ENCODE measurements around the gene ARSD.
"Not testable (repeated sequence)": the region's sequence is repeated elsewhere in the genome, so short reads cannot be mapped to it uniquely, and the experiment has no call there.

Gene ARSD

DNA sequence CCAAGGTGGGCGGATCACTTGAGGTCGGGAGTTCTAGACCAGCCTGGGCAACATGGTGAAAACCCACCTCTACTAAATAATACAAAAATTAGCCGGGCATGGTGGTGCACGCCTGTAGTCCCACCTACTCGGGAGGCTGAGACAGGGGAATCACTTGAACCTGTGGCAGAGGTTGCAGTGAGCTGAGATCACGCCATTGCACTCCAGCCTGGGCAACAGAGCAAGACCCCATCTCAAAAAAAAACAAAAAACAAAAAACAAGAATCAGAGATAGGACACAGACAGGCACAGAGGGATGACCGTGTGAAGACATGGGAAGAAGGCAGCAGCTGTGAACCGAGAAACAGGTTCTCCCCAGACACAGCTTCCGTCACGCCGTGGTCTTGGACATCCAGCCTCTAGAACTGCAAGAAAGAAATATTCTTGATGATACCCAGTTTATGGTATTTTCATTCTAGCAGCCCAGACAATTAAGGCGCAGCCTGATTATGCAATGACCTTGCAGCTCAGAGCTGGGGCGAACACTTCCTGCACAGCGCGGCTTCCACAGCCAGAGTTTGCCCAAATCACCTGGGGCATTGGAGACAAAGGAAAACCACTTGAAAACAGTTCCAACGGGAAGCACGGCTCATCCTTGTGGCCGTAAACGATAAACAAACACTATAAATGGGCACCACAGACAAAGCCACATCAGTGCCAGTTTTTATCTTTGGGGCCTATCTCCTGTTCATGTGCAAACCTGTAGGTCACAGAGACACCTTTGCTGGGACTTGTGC is 4.2 kb upstream of the ARSD start:
- DNase-seq = no peak

- no peak for DNase-seq
Observed at GRCh38 chrX:2931612-2932011, 2.5 kb upstream of the ARSD start.

DNA sequence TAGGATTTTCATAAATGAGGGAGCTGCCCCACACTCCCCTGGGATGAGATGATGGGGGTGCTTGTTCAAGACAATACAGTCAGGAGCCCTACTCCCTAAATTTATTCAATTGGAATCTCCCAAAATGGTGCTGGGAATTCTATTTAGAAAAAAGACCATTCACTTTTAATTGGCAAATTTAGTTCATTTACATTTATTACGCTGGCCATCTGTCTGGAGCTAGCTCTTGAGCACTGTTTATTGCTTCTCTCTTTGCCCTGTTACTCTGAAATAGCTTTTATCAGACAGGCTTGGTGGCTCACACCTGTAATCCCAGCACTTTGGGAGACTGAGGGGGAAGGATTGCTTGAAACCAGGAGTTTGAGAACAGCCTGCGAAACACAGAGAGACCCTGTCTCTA is 2.0 kb upstream of the ARSD start:
- no peak for DNase-seq

DNA sequence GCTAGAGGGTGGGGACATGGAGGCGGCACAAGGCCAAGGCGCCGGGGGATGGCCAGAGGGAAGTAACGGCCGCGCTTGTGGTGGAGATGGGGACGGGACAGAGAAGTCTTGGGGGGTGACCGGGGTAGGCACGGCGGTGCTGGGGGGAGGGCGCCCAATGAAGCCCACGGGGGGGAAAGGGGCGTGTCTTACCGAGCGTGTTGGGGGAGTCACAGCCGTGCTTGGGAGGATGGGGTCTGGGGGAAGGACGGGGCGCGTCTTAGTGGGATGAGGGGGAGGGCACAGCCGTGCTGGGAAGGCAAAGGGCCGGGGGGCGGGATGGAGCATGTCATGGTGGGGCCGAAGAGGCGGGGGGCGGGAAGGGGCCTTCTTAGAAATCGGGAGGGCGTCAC is 952 bp downstream of the ARSD start:
- DNase-seq = no peak

GRCh38 chrX:2926664-2927275 is 2.4 kb downstream of the ARSD start:
- no peak for DNase-seq

- DNase-seq = not testable (repeated sequence)
Observed at GRCh38 chrX:2926255-2926654, 2.9 kb downstream of the ARSD start.

DNA sequence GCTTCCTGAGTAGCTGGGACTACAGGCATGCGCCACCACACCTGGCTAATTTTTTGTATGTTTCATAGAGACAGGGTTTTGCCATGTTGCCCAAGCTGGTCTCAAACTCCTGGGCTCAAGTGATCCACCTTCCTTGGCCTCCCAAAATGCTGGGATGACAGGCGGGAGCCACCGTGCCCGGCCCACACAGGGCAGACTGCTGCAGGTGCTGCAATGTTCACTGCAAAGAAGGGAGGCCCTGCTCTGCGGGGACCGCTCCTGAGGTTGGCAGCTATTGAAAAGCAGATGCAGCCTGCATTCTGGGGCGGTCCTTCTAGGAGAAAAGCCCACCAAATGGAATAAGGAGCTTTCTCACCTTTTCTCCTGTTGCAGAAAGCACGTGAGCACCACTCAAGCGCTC is 5.0 kb downstream of the ARSD start:
- no peak for DNase-seq

DNA sequence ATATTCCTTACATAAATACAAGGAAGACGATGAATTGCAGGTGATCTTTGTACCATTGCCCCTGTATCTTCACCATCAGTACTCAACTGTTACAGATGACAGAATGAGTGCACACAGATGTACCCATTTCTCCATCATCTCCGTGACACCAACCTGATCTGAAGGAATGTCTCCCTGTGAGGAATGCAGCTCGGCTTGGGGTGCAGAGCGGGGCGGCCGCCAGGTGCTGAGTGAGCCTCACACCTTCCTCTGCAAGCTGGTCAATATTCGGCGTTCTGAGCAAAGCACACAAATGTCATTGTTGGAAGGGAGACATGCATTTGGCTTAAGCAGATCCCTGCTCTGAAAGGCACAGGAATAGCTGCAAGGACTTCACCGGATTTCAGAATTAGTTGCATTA is 7.4 kb downstream of the ARSD start:
- DNase-seq = no peak

GRCh38 chrX:2921193-2921592 is 7.9 kb downstream of the ARSD start:
- DNase-seq = no peak

DNA sequence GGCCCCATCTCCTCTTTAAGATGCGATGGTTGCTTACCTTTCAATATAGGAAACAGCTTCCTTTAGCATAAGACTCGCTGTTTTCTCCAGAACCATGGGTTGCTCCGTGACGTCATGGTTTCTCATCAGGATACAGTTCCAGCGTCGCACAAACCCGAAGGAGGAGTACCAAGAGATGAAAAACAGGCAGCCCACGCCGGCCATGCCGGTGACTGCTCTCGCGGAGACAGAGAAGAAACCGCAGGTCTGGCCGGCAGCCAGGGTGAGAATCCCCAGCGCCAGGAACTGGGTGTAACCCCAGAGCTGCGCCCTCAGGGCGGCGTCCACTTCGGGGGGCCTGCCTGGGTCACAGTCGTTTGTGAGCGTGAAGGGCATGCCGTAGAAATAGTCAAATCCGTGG is 11.4 kb downstream of the ARSD start:
- no peak for DNase-seq

- no peak for DNase-seq
Observed at GRCh38 chrX:2913118-2913517, 16.0 kb downstream of the ARSD start.

GRCh38 chrX:2910109-2910508 is 19.0 kb downstream of the ARSD start:
- DNase-seq = no peak

GRCh38 chrX:2908125-2908685 is 20.9 kb downstream of the ARSD start:
- no peak for DNase-seq

DNA sequence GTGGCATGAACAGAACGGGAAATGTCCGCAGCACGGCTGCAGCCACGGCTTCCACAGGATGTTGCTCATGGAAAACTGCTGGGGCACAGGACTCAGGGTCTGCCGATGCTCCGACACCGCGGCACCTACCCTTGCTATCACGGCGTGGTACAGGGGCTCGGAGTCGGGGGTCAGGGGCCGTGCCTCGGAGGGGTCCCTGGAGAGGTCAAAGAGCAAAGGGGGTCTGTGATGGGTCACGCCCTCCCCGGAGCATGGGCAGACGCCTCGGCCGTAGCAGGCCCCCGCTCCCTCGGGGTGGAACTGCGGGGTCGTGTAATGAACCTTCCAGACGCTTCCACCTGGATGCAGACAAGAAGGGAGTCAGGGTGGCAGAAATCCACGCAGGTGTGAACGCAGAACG is 21.8 kb downstream of the ARSD start:
- no peak for DNase-seq

- no peak for DNase-seq
Observed at GRCh38 chrX:2903366-2903765, 25.8 kb downstream of the ARSD start.

DNA sequence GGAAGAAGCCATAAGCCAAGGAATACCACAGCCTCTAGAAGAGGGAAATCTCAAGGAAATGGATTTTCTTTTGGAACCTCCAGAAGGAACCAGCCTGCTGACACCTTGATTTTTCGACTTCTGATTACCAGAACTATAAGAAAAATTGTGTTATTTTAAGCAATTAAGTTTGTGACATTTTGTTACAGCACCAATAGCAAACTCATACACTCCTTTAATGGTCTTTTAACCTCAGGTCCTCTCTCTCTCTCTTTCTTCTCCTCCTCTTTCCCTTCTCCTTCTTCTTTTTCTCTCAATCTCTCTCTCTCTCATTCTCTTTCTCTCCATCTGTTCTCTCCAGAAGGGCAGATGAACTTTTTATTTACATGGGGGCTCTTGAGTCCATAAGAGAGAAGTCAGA is 26.3 kb downstream of the ARSD start:
- DNase-seq = no peak

- no peak for DNase-seq
Observed at GRCh38 chrX:2901367-2902036, 27.6 kb downstream of the ARSD start.

DNA sequence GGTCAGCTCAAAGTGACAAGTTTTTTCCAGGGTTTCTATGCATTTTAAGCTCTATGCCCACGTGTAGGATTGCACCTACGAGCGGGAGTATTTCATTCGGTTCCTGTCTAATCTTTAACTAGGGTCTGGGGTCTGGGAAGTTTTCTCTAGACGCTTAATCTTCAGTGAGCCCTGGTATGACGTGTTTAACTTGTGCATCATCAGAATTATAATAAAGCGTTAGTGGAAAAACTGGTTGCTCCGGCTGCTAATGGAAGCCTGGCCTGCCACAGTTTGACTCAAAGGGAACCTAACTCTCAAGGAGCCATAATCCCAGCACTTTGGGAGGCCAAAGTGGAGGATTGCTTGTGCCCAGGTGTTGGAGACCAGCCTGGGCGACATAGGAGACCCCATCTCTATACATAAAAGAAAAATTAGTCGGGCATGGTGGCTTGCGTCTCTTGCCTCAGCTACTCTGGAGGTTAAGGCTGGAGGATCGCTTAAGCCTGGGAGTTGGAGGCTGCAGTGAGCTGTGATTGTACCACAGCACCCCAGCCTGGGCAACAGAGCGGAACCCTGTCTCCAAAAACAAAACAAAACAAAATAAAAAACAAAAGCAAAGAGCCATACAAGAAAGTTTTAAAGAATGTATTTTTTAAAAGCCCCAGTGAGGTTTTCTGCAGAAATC is 30.2 kb downstream of the ARSD start:
- no peak for DNase-seq

- DNase-seq = peak; percentile 56
Observed at GRCh38 chrX:2897690-2898623, 31.2 kb downstream of the ARSD start.

GRCh38 chrX:2897311-2897689 is 31.8 kb downstream of the ARSD start:
- DNase-seq = no peak

- DNase-seq = no peak
Observed at GRCh38 chrX:2894885-2895292, 34.2 kb downstream of the ARSD start.

DNA sequence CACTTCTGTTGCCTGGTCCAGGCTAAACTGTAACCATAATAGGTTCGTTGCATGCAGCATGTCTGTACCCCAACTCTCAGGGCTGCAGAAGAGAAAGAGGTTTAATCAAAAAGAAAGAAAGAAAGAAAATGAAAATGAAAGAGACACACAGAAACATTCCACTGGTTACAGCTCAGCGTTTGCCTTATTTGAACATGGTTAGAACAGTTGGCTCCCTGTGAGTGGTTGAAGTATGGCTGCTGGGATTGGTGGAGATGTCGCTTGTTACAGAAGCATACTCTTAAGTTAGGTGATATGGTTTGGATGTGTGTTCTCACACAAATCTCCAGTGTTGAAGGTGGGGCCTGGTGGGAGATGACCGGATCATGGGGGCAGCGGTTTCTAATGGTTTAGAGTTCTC is 36.3 kb downstream of the ARSD start:
- DNase-seq = no peak
